Activated T-cell treated with anti-CD3 and anti-CD28 coated beads for 4 hours (primary cell): Measurements from ENCODE around the gene TEDC1.
"Not testable (repeated sequence)": the region's sequence is repeated elsewhere in the genome, so short reads cannot be mapped to it uniquely, and the experiment has no call there.

Experiments
- DNase-seq: peaks from one replicate; pipeline ENCODE4 v3.0.0-alpha.2; 2020

Gene TEDC1

GRCh38 chr14:105527826-105528585, 37.0 kb downstream of the TEDC1 start:
- peak; percentile 73 for DNase-seq

- peak; percentile 57 for DNase-seq
These were observed 37.7 kb downstream of the TEDC1 start for GRCh38 chr14:105528586-105529318.

GRCh38 chr14:105529319-105529568, 38.2 kb downstream of the TEDC1 start:
- DNase-seq = no peak

GRCh38 chr14:105529569-105530284, 38.7 kb downstream of the TEDC1 start:
- DNase-seq = peak; percentile 46

- DNase-seq = no peak
These were observed 39.4 kb downstream of the TEDC1 start for GRCh38 chr14:105530285-105531087.

- DNase-seq = no peak
These were observed 40.2 kb downstream of the TEDC1 start for GRCh38 chr14:105531088-105531893.

GRCh38 chr14:105531894-105532623, 41.0 kb downstream of the TEDC1 start:
- no peak for DNase-seq

- DNase-seq = no peak
These were observed 41.7 kb downstream of the TEDC1 start for GRCh38 chr14:105532735-105533141.

GRCh38 chr14:105533391-105533790, 42.3 kb downstream of the TEDC1 start:
- DNase-seq = no peak

GRCh38 chr14:105533811-105534498, 42.9 kb downstream of the TEDC1 start:
- no peak for DNase-seq

- no peak for DNase-seq
These were observed 43.5 kb downstream of the TEDC1 start for GRCh38 chr14:105534586-105534985.

GRCh38 chr14:105536051-105536450, 45.0 kb downstream of the TEDC1 start:
- no peak for DNase-seq

- DNase-seq = no peak
These were observed 45.9 kb downstream of the TEDC1 start for GRCh38 chr14:105536691-105537579.

- peak; percentile 67 for DNase-seq
These were observed 46.8 kb downstream of the TEDC1 start for GRCh38 chr14:105537580-105538474.

GRCh38 chr14:105538481-105539049, 47.5 kb downstream of the TEDC1 start:
- no peak for DNase-seq

- no peak for DNase-seq
These were observed 49.8 kb downstream of the TEDC1 start for GRCh38 chr14:105540811-105541210.

GRCh38 chr14:105541218-105541875, 50.3 kb downstream of the TEDC1 start:
- DNase-seq = no peak

- not testable (repeated sequence) for DNase-seq
These were observed 54.6 kb downstream of the TEDC1 start for GRCh38 chr14:105545676-105546075.
